Caco-2 (cell line): Measurements from ENCODE around the gene PPP2CA. TPM values are rescaled to one million over a fixed set of nuclear protein-coding genes. Genes with fewer than 3 reads are reported as not detected.
"Not testable (repeated sequence)": the region's sequence is repeated elsewhere in the genome, so short reads cannot be mapped to it uniquely, and the experiment has no call there.

Source experiments
- BruUV-seq: library from RNA; stranded (reverse); fragments of 400-500 nt; replicated peaks from 2 replicates; lab custom pipeline; 2021; lab: Mats Ljungman, UMichigan
- CTCF ChIA-PET: fragments of 300-600 bp; sonication (Branson Sonifier 250); formaldehyde crosslinking; loops from one replicate; lab custom pipeline; 2022; ENCODE audit warnings: antibody characterized with exemption; lab: Charles Lee
- POLR2A ChIA-PET: fragments of 300-600 bp; sonication (Branson Sonifier 250); formaldehyde crosslinking; loops from one replicate; lab custom pipeline; 2022; ENCODE audit warnings: antibody characterized with exemption; lab: Charles Lee
- DNase-seq, 2 experiments: peaks; one replicate each; pipeline versions ENCODE4 v3.0.0 to v3.0.0-alpha.2; 2020 to 2022
- H3K27me3 ChIP-seq: replicated peaks from 2 replicates; pipeline ENCODE4 v1.6.0; 2011; ENCODE audit warnings: low read length; ENCODE audit not compliant: control insufficient read depth, insufficient read depth
- H3K36me3 ChIP-seq: 2 replicates; pipeline ENCODE4 v1.5.1; 2011; ENCODE audit warnings: low read length; ENCODE audit not compliant: control insufficient read depth, insufficient read depth
- H3K4me1 ChIP-seq: fragments of 250-450 bp; sonication (Bioruptor Pico); 2 replicates; pipeline ENCODE4 v1.5.1; 2020; ENCODE audit warnings: mild to moderate bottlenecking
- H3K4me3 ChIP-seq: 2 replicates; pipeline ENCODE4 v1.5.1; 2011; ENCODE audit warnings: low read depth, mild to moderate bottlenecking, control low read depth, low read length
- H3K9me3 ChIP-seq: fragments of 250-450 bp; sonication (Bioruptor Pico); 2 replicates; pipeline ENCODE4 v1.5.1; 2020; ENCODE audit warnings: mild to moderate bottlenecking, moderate library complexity
- H3K27ac Mint-ChIP-seq: one replicate; pipeline ENCODE4 v1.8.0; 2022; ENCODE audit warnings: mixed read lengths; ENCODE audit not compliant: unreplicated experiment
- H3K27me3 Mint-ChIP-seq: one replicate; pipeline ENCODE4 v1.8.0; 2022; ENCODE audit warnings: mixed read lengths; ENCODE audit not compliant: insufficient read depth, unreplicated experiment
- H3K36me3 Mint-ChIP-seq: one replicate; pipeline ENCODE4 v1.8.0; 2022; ENCODE audit warnings: mild to moderate bottlenecking, mixed read lengths; ENCODE audit not compliant: insufficient read depth, unreplicated experiment
- H3K4me1 Mint-ChIP-seq: one replicate; pipeline ENCODE4 v1.8.0; 2022; ENCODE audit warnings: low read depth, mixed read lengths; ENCODE audit not compliant: unreplicated experiment
- H3K4me3 Mint-ChIP-seq: one replicate; pipeline ENCODE4 v1.8.0; 2022; ENCODE audit warnings: mild to moderate bottlenecking, moderate library complexity, mixed read lengths; ENCODE audit not compliant: unreplicated experiment
- H3K9me3 Mint-ChIP-seq: one replicate; pipeline ENCODE4 v1.8.0; 2022; ENCODE audit warnings: mixed read lengths; ENCODE audit not compliant: unreplicated experiment
- intact Hi-C: fragments of 100-400 bp; cut with micrococcal nuclease; formaldehyde crosslinking; loops from one replicate; pipeline ENCODE4 v1.10.0; 2022; ENCODE audit not compliant: unreplicated experiment
- total RNA-seq: library from RNA; stranded (reverse); gene quantifications from 2 replicates; pipeline ENCODE4 v1.2.3, GENCODE V29; 2022
- TF ChIP-seq, protein P1 (sequence below), 2 experiments: fragments of 200-600 bp in 1 of 2; IDR thresholded peaks; 1 replicate in 1 of 2; 2 replicates in 1 of 2; pipeline versions ENCODE4 v1.5.1 to v1.8.0; 2011 to 2022; ENCODE audit warnings: antibody characterized with exemption in 1 of 2, control low read depth in 1 of 2, inconsistent platforms in 1 of 2, low read depth in 1 of 2, low read length in 1 of 2, mild to moderate bottlenecking in 1 of 2, moderate library complexity in 1 of 2; ENCODE audit not compliant: insufficient read depth in 1 of 2, severe bottlenecking in 1 of 2, unreplicated experiment in 1 of 2

Gene PPP2CA
- total RNA-seq, 1 experiment from 2014 or later = 224 TPM

DNA sequence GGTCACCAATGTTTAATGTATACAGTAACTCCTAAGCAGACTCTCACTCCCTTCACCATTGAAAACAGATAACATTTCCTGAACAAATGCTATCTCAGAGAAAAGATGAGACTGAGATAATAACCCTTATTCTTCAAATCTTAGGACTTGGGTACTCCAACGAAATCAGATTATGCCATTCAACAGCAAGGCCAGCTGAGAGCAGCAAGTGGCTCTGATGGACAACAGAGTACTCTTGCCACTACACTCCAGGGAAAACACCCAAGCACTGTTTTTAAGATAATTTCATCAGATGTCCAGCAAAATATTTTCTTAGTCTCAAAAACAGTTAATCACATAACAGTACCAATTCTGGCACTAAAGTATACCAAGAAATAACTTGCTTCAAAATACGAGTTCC lies 10.1 kb downstream of the PPP2CA start:
- ChIA-PET CTCF (no interaction called here), POLR2A (no interaction called here)
- TF ChIP-seq, protein P1, sequence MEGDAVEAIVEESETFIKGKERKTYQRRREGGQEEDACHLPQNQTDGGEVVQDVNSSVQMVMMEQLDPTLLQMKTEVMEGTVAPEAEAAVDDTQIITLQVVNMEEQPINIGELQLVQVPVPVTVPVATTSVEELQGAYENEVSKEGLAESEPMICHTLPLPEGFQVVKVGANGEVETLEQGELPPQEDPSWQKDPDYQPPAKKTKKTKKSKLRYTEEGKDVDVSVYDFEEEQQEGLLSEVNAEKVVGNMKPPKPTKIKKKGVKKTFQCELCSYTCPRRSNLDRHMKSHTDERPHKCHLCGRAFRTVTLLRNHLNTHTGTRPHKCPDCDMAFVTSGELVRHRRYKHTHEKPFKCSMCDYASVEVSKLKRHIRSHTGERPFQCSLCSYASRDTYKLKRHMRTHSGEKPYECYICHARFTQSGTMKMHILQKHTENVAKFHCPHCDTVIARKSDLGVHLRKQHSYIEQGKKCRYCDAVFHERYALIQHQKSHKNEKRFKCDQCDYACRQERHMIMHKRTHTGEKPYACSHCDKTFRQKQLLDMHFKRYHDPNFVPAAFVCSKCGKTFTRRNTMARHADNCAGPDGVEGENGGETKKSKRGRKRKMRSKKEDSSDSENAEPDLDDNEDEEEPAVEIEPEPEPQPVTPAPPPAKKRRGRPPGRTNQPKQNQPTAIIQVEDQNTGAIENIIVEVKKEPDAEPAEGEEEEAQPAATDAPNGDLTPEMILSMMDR (IDR thresholded peaks at IDR 0.05; ENCODE audit: insufficient read depth in 1 of 2, low read depth in 1 of 2, low read length in 1 of 2, severe bottlenecking in 1 of 2, unreplicated experiment in 1 of 2) = no peak
- no peak overlapping the region for H3K4me3 ChIP-seq
- H3K9me3 ChIP-seq = peaks cover 6% of the 10 kb centered on the region; the same call in 1 of the 2 replicates
- no peaks in the 10 kb centered on the region for H3K27me3 Mint-ChIP-seq
- H3K36me3 Mint-ChIP-seq = peaks cover 32% of the 10 kb centered on the region
- intact Hi-C loops = no loop called here
- no peaks in the 10 kb centered on the region for H3K4me1 ChIP-seq
- H3K36me3 ChIP-seq = peaks cover 2% of the 10 kb centered on the region; the same call in 1 of the 2 replicates
- no peak overlapping the region for H3K4me3 Mint-ChIP-seq
- DNase-seq = no peak
- no peak overlapping the region for H3K27ac Mint-ChIP-seq
- H3K9me3 Mint-ChIP-seq = no peaks in the 10 kb centered on the region
- BruUV-seq = no TSS peak
- H3K27me3 ChIP-seq = no peaks in the 10 kb centered on the region
- H3K4me1 Mint-ChIP-seq = peaks cover 5% of the 10 kb centered on the region

- H3K4me3 Mint-ChIP-seq, H3K27me3 Mint-ChIP-seq, H3K4me1 ChIP-seq, DNase-seq, H3K9me3 ChIP-seq, intact Hi-C loops, BruUV-seq, H3K4me1 Mint-ChIP-seq, H3K9me3 Mint-ChIP-seq, H3K4me3 ChIP-seq, CTCF ChIA-PET, POLR2A ChIA-PET, H3K36me3 ChIP-seq, H3K27me3 ChIP-seq, H3K27ac Mint-ChIP-seq: not testable (repeated sequence)
- peaks cover 20% of the 10 kb centered on the region for H3K36me3 Mint-ChIP-seq
Observed at GRCh38 chr5:134211263-134212031, 14.4 kb downstream of the PPP2CA start.

- no TSS peak for BruUV-seq
- TF ChIP-seq, protein P1 (IDR thresholded peaks at IDR 0.05; ENCODE audit: insufficient read depth in 1 of 2, low read depth in 1 of 2, low read length in 1 of 2, severe bottlenecking in 1 of 2, unreplicated experiment in 1 of 2) = no peak
- Mint-ChIP-seq H3K4me1 (no peaks in the 10 kb centered on the region), H3K36me3 (peaks cover 37% of the 10 kb centered on the region), H3K27ac (no peak overlapping the region), H3K9me3 (no peaks in the 10 kb centered on the region), H3K27me3 (no peaks in the 10 kb centered on the region), H3K4me3 (no peak overlapping the region)
- intact Hi-C loops = no loop called here
- Histone ChIP-seq H3K36me3 (no peaks in the 10 kb centered on the region; the same call in none of the 2 replicates), H3K4me3 (no peak overlapping the region), H3K4me1 (no peaks in the 10 kb centered on the region), H3K9me3 (peaks cover 6% of the 10 kb centered on the region; the same call in 1 of the 2 replicates), H3K27me3 (no peaks in the 10 kb centered on the region)
- ChIA-PET CTCF (interaction anchor here (0.6 kb wide), 1 partner anchor 23 kb away, joined by 6 read pairs; no protein-coding TSS in a partner anchor), POLR2A (interaction anchor here (0.9 kb wide), 1 partner anchor 33 kb away, joined by 3 read pairs; the partner anchor contains the start of gene SKP1)
- no peak for DNase-seq
Observed at GRCh38 chr5:134209477-134210245, 16.2 kb downstream of the PPP2CA start.
